Activated CD8-positive, alpha-beta memory T cell treated with anti-CD3 and anti-CD28 coated beads for 48 hours (primary cell): Measurements from ENCODE around the gene OR2Y1.
"Not testable (repeated sequence)": the region's sequence is repeated elsewhere in the genome, so short reads cannot be mapped to it uniquely, and the experiment has no call there.

Experiments
- DNase-seq, 3 experiments: peaks; one replicate each; pipeline ENCODE4 v3.0.0-alpha.2; 2020; ENCODE audit warnings: low read depth in 2 of 3, low spot score in 2 of 3

OR2Y1 gene

DNA sequence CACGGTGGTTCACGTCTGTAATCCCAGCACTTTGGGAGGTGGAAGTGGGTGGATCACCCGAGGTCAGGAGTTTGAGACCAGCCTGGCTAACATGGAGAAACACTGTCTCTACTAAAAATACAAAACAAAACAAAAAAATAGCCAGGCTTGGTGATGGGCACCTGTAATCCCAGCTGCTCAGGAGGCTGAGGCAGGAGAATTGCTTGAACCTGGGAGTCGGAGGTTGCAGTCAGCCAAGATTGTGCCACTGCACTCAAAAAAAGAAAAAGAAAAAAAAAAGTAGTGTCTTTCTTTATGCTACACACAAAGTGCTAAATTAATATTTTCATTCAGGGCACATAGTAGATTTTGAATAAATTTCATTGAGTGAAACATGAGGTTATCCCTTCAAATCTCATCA, 1.1 kb upstream of the OR2Y1 start:
- not testable (repeated sequence) for DNase-seq

- no peak for DNase-seq
Observed at GRCh38 chr5:180739271-180739670, 587 bp downstream of the OR2Y1 start.

GRCh38 chr5:180736536-180736935, 3.3 kb downstream of the OR2Y1 start:
- no peak for DNase-seq

DNA sequence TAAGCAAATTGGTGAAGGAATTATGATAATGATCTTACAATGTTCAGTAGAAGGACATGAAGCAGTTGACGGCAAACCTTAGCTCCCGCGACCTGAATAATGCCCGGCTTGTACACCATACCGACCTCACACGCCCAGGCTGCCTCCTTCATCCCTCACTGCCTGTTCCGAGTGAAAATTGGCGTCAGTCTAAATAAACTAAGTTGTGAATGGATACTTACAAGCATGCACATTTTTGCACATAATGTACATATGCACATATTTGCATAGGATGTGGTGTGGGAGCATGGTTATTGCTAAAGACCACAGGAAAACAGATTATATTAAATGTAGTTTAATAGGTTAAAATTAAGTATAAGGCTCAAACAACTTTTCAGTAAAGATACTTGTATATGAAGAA, 14.9 kb downstream of the OR2Y1 start:
- DNase-seq = no peak

- DNase-seq = no peak
Observed at GRCh38 chr5:180723936-180724335, 15.9 kb downstream of the OR2Y1 start.

DNA sequence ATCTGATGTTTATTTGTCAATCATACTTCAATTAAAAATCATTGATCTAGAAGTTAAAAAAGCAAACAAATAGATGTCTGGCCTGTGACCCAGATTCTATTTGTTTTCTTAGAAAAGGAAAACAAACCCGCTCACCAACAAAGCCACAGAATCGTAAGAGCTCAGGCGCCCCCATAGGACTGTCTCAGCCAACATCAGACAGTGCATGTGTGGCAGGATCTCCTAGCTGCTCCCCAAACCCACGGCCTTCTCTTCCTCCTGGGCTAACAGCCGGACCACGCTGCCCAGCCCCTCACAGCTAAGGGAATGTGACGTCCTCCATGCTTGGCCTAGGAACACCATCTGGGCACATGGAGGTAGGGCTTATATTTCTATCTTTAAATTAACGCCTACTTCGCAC, 19.4 kb downstream of the OR2Y1 start:
- no peak for DNase-seq

GRCh38 chr5:180719781-180720180, 20.1 kb downstream of the OR2Y1 start:
- DNase-seq = no peak

- no peak for DNase-seq
Observed at GRCh38 chr5:180718810-180719453, 20.9 kb downstream of the OR2Y1 start.

DNA sequence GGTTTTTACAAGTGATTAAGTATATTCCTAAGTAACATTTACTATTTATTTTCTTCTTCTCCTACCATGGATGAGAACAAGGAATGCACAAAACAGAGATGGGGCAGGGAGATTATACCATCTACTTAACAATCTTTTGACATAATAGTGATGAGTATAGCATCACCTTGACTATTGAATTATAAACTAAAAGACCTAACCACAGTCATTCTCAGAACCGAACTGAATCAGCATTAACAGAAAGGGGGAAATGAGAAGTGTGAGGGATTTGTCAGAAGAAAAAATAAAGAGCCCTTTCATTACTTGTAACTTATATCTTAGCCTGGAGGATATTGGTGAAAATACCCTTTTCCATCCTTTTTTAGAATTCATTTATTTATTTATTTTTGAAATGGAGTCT, 21.9 kb downstream of the OR2Y1 start:
- DNase-seq = no peak

GRCh38 chr5:180704362-180704761, 35.5 kb downstream of the OR2Y1 start:
- no peak for DNase-seq

DNA sequence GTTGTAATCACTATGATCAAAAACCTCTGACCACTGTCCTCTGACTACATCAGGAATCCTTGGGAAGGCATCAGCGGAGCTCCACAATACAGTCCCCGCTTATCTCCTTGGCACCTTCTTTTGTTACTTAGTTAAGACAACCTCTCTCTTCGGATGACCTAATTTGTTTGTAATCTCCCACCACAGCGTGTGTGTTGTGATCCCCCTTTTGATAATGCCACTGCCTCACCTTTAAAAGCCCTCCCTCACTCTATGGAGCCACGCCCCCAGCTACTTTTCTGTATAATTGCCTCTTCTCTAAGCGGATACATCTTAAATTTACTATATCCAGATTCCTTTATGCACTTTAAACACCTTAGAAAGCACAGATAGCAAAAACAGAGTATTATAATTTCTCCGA, 35.9 kb downstream of the OR2Y1 start:
- no peak for DNase-seq

DNA sequence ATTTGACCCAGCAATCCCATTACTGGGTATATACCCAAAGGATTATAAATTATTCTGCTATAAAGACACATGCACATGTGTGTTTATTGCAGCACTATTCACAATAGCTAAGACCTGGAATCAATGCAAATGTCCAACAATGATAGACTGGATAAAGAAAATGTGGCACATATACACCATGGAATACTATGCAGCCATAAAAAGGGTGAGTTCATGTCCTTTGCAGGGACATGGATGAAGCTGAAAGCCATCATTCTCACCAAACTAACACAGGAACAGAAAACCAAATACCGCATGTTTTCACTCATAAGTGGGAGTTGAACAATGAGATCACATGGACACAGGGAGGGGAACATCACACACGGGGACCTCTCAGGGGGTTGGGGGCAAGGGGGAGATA, 36.5 kb downstream of the OR2Y1 start:
- DNase-seq = not testable (repeated sequence)

DNA sequence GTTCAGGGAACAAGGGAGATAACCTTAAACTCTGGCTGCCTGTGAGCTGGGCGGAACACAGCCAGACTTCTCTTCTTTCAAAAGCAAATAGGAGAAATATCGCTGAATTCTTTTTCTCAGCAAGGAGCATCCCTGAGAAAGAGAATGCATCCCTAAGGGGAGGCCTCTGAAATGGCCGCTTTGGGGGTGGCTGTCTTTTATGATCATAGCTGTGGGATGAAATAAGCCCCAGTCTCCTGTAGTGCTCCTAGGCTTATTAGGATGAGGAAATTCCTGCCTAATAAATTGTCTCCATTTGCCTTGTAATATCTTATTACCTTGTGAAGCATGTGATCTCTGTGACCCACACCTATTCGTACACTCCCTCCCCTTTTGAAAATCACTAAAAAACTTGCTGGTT, 39.4 kb downstream of the OR2Y1 start:
- DNase-seq = not testable (repeated sequence)

DNA sequence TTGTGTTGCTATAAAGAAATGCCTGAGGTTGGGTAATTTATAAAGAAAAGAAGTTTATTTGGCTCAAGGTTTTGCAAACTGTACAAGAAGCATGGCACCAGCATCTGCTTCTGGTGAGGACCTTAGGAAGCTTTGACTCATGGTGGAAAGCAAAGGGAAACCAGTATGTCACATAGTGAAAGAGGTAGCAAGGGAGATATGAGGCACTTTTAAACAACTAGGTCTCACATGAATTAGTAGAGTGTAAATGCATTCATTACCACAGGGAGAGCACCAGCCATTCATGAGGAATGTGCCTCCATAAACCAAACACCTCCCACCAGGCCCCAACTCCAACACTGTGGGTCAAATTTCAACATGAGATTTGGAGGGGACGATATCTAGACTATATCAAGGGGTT, 40.8 kb downstream of the OR2Y1 start:
- no peak for DNase-seq

DNA sequence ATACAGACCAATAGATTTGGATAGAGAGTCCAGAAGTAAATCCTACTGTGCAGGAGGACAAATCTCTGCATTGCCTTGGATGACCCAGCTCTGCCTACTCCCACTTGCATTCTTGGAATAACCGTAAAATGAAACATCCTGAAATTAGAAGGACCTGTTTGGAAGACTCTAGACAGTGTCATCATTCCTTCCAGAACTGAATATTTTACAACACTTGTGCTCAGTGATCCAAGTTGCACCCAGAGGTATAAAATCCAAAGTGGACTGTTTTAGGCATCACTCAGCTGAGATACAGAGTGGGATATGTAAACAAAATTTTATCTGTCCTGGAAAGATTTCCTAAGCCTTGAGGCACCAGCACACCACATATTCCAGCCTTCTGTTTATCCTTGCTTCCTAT, 43.7 kb downstream of the OR2Y1 start:
- no peak for DNase-seq

- no peak for DNase-seq
Observed at GRCh38 chr5:180692429-180692828, 47.4 kb downstream of the OR2Y1 start.

DNA sequence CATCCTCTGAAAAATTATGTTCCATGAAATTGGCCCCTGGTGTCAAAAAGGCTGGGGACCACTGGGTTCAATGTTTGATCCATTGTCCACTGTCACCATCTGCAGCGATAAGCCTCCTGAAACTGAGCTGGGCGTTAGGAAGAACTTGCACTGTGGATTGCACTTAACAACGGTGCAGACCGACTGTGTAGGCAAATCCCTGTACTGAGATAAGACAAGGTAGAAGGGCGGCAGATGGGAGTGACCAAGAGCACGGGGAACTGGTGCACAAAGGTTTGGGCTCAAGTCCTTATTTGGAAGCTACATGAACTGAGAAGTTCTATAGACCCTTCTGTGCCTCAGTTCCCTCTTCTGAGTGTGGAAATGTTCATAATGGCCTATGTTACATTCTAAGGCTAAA, 48.8 kb downstream of the OR2Y1 start:
- DNase-seq = no peak

DNA sequence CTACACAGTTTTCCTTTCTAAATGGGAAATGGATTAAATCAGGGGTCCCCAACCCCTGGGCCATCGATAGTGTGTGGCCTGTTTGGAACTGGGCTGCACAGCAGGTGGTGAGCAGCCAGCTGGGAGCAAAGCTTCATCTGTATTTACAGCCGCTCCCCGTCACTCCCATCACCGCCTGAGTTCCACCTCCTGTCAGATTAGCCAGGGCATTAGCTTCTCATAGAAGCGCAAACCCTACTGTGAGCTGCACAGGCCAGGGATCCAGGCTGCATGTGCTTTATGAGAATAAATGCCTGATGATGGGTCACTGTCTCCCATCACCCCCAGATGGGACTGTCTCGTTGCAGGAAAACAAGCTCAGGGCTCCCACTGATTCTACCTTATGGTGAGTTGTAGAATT, 49.3 kb downstream of the OR2Y1 start:
- no peak for DNase-seq

GRCh38 chr5:180689775-180690174, 50.1 kb downstream of the OR2Y1 start:
- no peak for DNase-seq
